Heart left ventricle (tissue), 16 donors: ENCODE results near the gene EPHX1. TPM values are rescaled to one million over a fixed set of nuclear protein-coding genes. Genes with fewer than 3 reads are reported as not detected.

ENCODE experiments used
- ATAC-seq, 4 donors: fragments of 200-7000 bp; cut with Tn5 transposase; one replicate each; pipeline ENCODE4 v1.9.1; 2020 to 2022; ENCODE audit warnings: moderate library complexity in 4 of 4, mild to moderate bottlenecking in 3 of 4, moderate number of reproducible peaks in 1 of 4
- DNase-seq, 5 donors: peaks; one replicate each; pipeline ENCODE4 v3.0.0-alpha.2; 2020
- H3K27ac ChIP-seq, 12 donors: fragments of 200-600 bp; sonication (generic) in 4 of 12; one replicate each; pipeline versions ENCODE4 v1.5.0 to v1.8.0; 2016 to 2022; ENCODE audit warnings: mild to moderate bottlenecking in 2 of 12
- H3K27me3 ChIP-seq, 9 donors: fragments of 200-600 bp; sonication (generic) in 2 of 9; one replicate each; pipeline versions ENCODE4 v1.5.1 to v1.8.0; 2016 to 2022; ENCODE audit warnings: mild to moderate bottlenecking in 3 of 9
- H3K36me3 ChIP-seq, 9 donors: fragments of 200-600 bp; sonication (generic) in 2 of 9; one replicate each; pipeline versions ENCODE4 v1.5.0 to v1.8.0; 2018 to 2022; ENCODE audit warnings: mild to moderate bottlenecking in 2 of 9
- H3K4me1 ChIP-seq, 12 donors: fragments of 200-600 bp; sonication (generic) in 4 of 12; one replicate each; pipeline versions ENCODE4 v1.5.0 to v1.8.0; 2016 to 2022; ENCODE audit warnings: mild to moderate bottlenecking in 3 of 12
- H3K4me3 ChIP-seq, 12 donors: fragments of 200-600 bp; sonication (generic) in 4 of 12; one replicate each; pipeline versions ENCODE4 v1.5.0 to v1.8.0; 2017 to 2022; ENCODE audit warnings: mild to moderate bottlenecking in 9 of 12, moderate library complexity in 4 of 12
- H3K9me3 ChIP-seq, 12 donors: fragments of 200-600 bp; sonication (generic) in 4 of 12; one replicate each; pipeline versions ENCODE4 v1.5.0 to v1.8.0; 2016 to 2022; ENCODE audit warnings: mild to moderate bottlenecking in 1 of 12
- POLR2A ChIP-seq, 2 donors: fragments of 450-650 bp; IDR thresholded peaks; one replicate each; pipeline ENCODE4 v1.6.1; 2017; ENCODE audit warnings: antibody characterized with exemption in 2 of 2, mild to moderate bottlenecking in 2 of 2, moderate library complexity in 2 of 2
- WGBS, 4 donors: extraction: QIAGEN DNeasy Blood & Tissue Kit in 2 of 4; methylation state at CpG; one replicate each; pipeline versions ENCODE4 v1.1.5 to v1.1.7; 2013 to 2018; 5-methylcytosine and 5-hydroxymethylcytosine counted together
- intact Hi-C, 10 donors: fragments of 100-400 bp; cut with DNase I; formaldehyde crosslinking; loops; one replicate each; pipeline versions ENCODE4 v1.11.1 to v1.14.2; 2022
- polyA plus RNA-seq, 2 donors: library from polyadenylated mRNA; stranded (reverse); fragments of 200-250 nt; gene quantifications; one replicate each; pipeline ENCODE4 v1.2.3, GENCODE V29; 2013
- total RNA-seq, 9 donors: library from RNA; depleted of rRNA in 2 of 9; stranded (reverse); fragments of >200 nt in 2 of 9; fragmentation: NEBNext Ultra II Directional in 3 of 9; extraction: Animal tissue kit (Norgen Biotek cat#: 25700) in 3 of 9; gene quantifications; one replicate each; pipeline versions ENCODE4 v1.1.0 to v1.2.4, GENCODE V29; 2016 to 2023
- TF ChIP-seq, protein P1 (sequence below), 12 donors: fragments of 200-600 bp; sonication (generic) in 4 of 12; IDR thresholded peaks; one replicate each; pipeline versions ENCODE4 v1.5.0 to v1.8.0; 2018 to 2022; ENCODE audit warnings: antibody characterized with exemption in 12 of 12, mild to moderate bottlenecking in 5 of 12
- donor health status: ischemic (EF 13 %, LVEDD 7.1; RV severe dilation, severe dysfunction).
- donor health status: healthy with polysubstance abuse.
- donor health status: DM: no; HTN: yes; CAD: no.
- donor health status: DM: no; HTN: no; CAD: no.
- donor health status: ischemic (EF 25% LVEDD 6.9; RV normal size, moderate dysfunction).
- donor health status: ischemic (EF 25% LVEDD 5.7; RV mildly dilated, moderate dysfunction).
- donor health status: healthy.
- donor health status: DM: yes; HTN: yes; CAD: no.
- donor health status: ischemic (EF 35%, LVEDD 5.7; RV mildly dilated, moderate dysfunction).
- donor health status: nonischemic (EF 11% LVEDD 7.7; RV severe dilation, severe dysfunction).
- donor health status: DM: yes; HTN: yes; CAD: no.
- donor health status: PGD.
- donor health status: ischemic (EF 29% LVEDD 5.4; RV normal size, mild dysfunction).
- donor health status: nonischemic (EF 23%, LVEDD 6.1; RV moderate dilation, normal function).

The EPHX1 gene
- total and polyA plus RNA-seq, 11 donors, result 22.2 to 96.8 (median 45.4) TPM

DNA sequence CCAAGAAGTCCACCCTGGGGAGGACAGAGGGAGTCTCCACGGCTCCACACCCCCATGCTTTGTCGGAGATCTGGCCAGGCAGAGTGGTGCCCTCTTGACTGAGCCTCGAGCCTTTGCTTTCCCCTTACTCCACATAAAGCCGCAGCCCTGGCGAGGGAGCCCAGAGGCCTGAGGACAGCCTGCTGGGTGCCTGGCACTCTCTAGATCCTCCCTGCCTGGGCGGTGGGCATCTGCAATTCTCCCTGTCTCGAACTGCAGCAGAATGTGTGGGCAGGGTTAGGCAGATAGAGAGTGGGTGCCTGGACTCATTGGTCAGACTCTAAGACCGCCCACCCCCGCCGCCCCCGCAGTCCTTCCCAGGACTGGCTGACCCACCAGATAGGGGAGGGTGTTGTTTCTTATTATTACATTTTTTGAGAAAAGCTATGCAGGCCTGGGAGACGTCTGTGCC is 13.9 kb downstream of the EPHX1 start:
- no peak for ATAC-seq
- H3K9me3 ChIP-seq, result no peaks in the 10 kb centered on the region
- H3K27me3 ChIP-seq, result no peaks in the 10 kb centered on the region
- peak overlapping the region in 1 of 12 donors; percentile 18 for H3K27ac ChIP-seq
- no peak for TF ChIP-seq POLR2A (IDR thresholded peaks at IDR 0.05)
- TF ChIP-seq, protein P1, sequence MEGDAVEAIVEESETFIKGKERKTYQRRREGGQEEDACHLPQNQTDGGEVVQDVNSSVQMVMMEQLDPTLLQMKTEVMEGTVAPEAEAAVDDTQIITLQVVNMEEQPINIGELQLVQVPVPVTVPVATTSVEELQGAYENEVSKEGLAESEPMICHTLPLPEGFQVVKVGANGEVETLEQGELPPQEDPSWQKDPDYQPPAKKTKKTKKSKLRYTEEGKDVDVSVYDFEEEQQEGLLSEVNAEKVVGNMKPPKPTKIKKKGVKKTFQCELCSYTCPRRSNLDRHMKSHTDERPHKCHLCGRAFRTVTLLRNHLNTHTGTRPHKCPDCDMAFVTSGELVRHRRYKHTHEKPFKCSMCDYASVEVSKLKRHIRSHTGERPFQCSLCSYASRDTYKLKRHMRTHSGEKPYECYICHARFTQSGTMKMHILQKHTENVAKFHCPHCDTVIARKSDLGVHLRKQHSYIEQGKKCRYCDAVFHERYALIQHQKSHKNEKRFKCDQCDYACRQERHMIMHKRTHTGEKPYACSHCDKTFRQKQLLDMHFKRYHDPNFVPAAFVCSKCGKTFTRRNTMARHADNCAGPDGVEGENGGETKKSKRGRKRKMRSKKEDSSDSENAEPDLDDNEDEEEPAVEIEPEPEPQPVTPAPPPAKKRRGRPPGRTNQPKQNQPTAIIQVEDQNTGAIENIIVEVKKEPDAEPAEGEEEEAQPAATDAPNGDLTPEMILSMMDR (IDR thresholded peaks at IDR 0.05), result no peak
- peaks cover 0 to 18% (median under 1%) of the 10 kb centered on the region in 9 donors for H3K36me3 ChIP-seq
- DNase-seq, result no peak
- intact Hi-C loops, result no loop called here
- WGBS, 4 donors, result 70 to 82% (median 79%) methylated on average over 12 of the region's 12 CpGs
- H3K4me1 ChIP-seq, result peaks cover 3 to 63% (median 43%) of the 10 kb centered on the region in 12 donors
- H3K4me3 ChIP-seq, result no peak overlapping the region

DNA sequence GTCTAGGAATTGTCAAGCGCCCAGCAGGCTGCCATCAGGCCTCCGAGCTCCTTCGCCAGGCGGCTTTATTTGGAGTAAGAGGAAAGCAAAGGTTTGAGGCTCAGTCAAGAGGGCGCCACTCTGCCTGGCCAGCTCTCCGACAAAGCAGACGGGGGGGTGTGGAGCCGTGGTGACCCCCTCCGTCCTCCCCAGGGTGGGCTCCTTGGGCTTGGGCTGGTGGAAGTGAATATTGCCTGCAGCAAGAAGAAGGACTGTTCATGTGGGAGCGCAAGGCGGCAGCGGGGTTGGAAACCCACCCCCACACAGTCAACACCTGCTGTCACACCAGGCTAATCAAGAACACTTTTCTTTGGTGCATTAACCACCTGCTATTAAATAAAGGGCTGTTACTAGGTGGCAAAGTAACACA is 14.6 kb downstream of the EPHX1 start:
- H3K9me3 ChIP-seq, result no peaks in the 10 kb centered on the region
- intact Hi-C loops, result no loop called here
- ATAC-seq, result no peak
- peak overlapping the region in 1 of 12 donors; percentile 19 for H3K27ac ChIP-seq
- peaks cover 3 to 59% (median 39%) of the 10 kb centered on the region in 12 donors for H3K4me1 ChIP-seq
- no peaks in the 10 kb centered on the region for H3K27me3 ChIP-seq
- no peak overlapping the region for H3K4me3 ChIP-seq
- no peak for TF ChIP-seq POLR2A (IDR thresholded peaks at IDR 0.05)
- TF ChIP-seq, protein P1 (IDR thresholded peaks at IDR 0.05), result no peak
- 89 to 95% (median 91%) methylated on average over 5 to 12 of the region's 12 CpGs for WGBS, 4 donors
- DNase-seq, result no peak
- peaks cover 0 to 25% (median 7%) of the 10 kb centered on the region in 9 donors for H3K36me3 ChIP-seq

DNA sequence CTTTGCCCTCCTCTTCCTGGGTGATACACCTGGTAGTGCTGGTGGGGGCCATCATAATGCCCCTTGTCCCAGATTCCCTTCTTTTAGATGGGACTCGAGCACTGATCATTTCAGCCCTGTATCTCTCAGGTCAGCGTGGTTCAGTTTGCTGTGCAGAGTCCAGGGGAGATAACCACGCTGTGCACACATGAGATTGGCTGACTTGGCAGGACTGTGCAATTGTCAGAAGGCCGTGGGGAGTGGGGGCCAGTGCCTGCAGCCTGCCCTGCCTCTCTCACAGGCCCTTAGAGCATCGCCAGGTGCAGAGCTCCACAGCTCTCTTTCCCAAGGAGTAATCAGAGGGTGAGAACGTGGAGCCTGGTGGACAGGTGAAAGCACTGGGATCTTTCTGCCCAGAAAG is 15.2 kb downstream of the EPHX1 start:
- Histone ChIP-seq H3K27ac (peak overlapping the region in 3 of 12 donors; percentile 10 to 37 (median 19)), H3K27me3 (no peaks in the 10 kb centered on the region), H3K4me3 (no peak overlapping the region), H3K4me1 (peaks cover 3 to 53% (median 35%) of the 10 kb centered on the region in 12 donors), H3K36me3 (peaks cover 0 to 29% (median 12%) of the 10 kb centered on the region in 9 donors), H3K9me3 (no peaks in the 10 kb centered on the region)
- TF ChIP-seq, protein P1 (IDR thresholded peaks at IDR 0.05), result no peak
- TF ChIP-seq POLR2A (IDR thresholded peaks at IDR 0.05), result no peak
- intact Hi-C loops, result no loop called here
- 63 to 74% (median 67%) methylated on average over 6 of the region's 6 CpGs for WGBS, 4 donors
- DNase-seq, result no peak
- ATAC-seq, result peak in 3 of 4 donors; percentile 14 to 16 (median 14)

DNA sequence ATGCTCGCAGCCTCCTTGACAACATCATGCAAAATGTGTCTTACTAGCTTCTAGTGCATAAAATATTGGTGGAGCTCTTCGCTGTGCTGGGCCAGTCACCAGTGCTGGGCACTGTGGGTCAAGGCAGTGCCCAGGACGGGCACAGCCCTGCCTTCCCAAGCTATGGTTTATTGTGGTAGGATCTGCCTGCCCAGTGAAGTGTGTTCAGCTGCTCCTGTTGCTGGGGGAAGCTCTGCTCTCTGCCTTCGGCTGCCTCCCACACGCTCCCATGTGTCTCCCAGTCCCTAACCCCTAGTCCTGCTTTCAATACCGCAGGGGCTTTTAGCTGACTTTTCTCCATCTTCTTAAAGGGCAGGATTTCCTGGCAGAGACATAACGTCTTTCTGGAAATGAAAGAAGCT is 15.7 kb downstream of the EPHX1 start:
- intact Hi-C loops, result no loop called here
- TF ChIP-seq, protein P1 (IDR thresholded peaks at IDR 0.05), result no peak
- no peak for TF ChIP-seq POLR2A (IDR thresholded peaks at IDR 0.05)
- H3K27ac ChIP-seq, result peak overlapping the region in 7 of 12 donors; percentile 7 to 48 (median 19)
- WGBS, 4 donors, result 51 to 68% (median 56%) methylated on average over 7 of the region's 7 CpGs
- H3K36me3 ChIP-seq, result peaks cover 0 to 34% (median 18%) of the 10 kb centered on the region in 9 donors
- no peak for DNase-seq
- H3K4me1 ChIP-seq, result peaks cover 3 to 52% (median 34%) of the 10 kb centered on the region in 12 donors
- H3K9me3 ChIP-seq, result no peaks in the 10 kb centered on the region
- H3K27me3 ChIP-seq, result no peaks in the 10 kb centered on the region
- ATAC-seq, result peak in 3 of 4 donors; percentile 40 to 56 (median 42)
- H3K4me3 ChIP-seq, result no peak overlapping the region
